GM12872 (cell line): ENCODE data around the gene TMEM150C.

ENCODE experiments used
- TF ChIP-seq, protein P1 (sequence below): IDR thresholded peaks from 3 replicates; pipeline ENCODE4 v1.5.1; 2011; ENCODE audit warnings: low read depth, mild to moderate bottlenecking, low read length, moderate library complexity; ENCODE audit not compliant: insufficient read depth

The TMEM150C gene

DNA sequence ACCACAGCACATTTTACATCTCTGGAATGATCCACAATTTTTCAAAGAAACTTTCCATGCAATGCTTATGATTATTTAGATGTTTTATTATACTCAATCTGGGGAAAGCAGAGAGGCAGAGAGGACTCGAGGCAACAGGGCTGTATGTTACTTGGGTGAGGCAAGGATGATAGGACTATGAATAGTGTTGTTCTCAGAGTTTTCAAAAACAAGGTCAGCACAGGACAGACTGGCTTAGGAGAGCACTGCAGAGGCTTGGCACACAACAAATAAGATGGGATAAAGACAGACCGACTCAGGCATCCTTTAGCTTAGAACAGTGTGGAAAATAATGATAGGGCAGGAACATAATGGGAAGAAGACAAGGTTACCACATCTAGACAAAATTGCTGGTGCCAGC lies 65.4 kb downstream of the TMEM150C start:
- TF ChIP-seq, protein P1, sequence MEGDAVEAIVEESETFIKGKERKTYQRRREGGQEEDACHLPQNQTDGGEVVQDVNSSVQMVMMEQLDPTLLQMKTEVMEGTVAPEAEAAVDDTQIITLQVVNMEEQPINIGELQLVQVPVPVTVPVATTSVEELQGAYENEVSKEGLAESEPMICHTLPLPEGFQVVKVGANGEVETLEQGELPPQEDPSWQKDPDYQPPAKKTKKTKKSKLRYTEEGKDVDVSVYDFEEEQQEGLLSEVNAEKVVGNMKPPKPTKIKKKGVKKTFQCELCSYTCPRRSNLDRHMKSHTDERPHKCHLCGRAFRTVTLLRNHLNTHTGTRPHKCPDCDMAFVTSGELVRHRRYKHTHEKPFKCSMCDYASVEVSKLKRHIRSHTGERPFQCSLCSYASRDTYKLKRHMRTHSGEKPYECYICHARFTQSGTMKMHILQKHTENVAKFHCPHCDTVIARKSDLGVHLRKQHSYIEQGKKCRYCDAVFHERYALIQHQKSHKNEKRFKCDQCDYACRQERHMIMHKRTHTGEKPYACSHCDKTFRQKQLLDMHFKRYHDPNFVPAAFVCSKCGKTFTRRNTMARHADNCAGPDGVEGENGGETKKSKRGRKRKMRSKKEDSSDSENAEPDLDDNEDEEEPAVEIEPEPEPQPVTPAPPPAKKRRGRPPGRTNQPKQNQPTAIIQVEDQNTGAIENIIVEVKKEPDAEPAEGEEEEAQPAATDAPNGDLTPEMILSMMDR: no peak

DNA sequence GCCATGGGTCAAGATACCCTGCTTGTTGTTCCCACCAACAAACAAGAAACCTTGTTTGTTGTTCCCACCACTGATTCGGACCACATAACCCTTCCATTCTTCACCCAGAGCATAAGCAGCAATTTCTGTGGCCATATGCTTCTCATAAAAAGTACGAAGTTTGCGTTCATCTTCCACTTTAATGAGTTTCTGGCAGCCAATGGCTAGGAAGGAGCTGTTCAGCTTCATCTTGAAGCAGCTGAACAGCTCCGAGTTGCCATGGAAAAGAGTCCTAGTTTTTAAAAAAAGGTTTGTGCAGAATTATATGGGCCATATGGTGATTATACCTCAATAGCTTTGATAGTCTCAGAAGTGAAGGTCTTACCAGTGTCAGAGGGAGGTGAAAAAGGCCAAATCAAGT lies 66.1 kb downstream of the TMEM150C start:
- TF ChIP-seq, protein P1: no peak

DNA sequence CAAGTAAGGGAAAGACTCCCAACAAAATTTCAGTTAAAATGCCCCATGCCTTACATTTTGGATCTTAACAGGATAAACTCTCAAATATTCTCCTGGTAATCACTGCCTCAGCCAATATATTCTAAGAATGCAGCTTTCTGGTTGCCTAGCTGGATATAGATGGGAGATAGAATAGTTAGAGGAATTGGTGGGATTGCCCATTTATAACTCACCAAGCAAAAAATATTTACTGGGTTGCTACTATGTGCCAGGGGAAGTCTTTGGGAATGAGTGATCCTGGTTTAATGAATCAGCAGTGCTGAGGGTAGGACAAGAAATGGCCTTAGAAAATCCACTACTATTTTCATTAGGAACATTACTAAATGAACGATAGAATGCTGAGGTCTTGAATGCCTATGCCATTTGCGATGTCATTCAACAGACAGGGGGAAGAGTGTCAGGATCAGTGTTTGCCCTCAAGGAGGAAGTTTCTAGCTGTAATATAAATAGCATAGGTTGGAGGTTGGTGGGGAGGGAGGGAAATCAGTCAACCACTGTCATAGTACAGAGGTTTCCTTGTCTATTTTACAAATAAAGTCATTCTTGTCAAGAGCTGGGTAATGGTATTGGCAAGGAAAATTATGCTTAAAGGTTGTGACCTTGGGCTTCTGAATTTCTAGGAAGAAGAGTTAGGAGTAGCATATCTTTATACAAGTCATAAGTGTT lies 67.9 kb downstream of the TMEM150C start:
- TF ChIP-seq, protein P1: no peak

DNA sequence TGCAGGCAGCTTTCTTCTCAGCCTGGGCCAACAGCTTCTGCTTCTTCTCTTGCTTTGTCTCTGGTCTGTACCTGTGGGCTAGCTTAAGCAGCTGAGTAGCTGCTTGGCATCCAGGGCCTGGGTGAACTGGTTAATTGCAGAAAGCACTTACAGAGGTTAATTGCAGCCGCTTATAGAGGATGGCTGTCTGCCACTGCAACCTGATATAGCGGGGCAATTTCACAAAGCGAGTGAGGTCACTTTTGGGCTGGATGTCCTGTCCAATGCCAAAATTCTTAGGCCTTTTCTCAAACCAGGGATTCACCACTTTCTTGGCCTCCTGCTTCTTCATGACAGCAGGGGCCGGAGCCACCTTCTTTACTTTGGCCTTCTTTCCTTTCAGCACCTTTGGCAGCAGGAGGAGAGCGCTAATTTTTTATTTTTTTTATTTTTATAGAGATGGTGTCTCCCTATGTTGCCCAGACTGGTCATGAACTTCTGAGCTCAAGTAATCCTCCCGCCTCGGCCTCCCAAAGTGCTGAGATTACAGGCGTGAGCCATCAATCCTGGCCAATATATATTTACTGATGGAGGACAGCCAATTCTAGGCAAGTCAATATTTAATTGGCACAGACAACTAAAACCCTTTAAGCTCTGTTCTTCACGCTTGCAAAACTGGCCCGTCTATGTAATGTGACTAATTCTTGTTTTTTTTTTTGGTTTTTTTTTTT lies 70.4 kb downstream of the TMEM150C start:
- TF ChIP-seq, protein P1: no peak

DNA sequence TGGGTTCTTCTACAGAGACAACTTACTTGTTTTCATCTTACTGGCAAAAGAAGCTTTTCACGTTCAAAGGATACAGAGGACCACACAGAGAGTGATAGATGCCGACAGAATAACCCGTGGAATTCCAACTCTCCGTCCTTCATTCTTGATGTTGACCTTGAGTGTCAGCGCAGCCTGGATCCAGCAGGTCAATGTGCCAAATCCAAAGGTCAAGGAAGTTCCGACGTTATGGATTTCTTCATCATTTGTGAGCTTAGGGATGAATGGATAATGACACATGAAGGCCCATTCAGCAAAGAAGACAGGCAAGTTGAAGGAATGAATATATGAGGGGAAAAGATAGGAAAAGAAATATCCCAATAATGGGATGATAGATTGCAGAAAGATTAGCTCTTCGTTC lies 71.8 kb downstream of the TMEM150C start:
- TF ChIP-seq, protein P1: no peak

DNA sequence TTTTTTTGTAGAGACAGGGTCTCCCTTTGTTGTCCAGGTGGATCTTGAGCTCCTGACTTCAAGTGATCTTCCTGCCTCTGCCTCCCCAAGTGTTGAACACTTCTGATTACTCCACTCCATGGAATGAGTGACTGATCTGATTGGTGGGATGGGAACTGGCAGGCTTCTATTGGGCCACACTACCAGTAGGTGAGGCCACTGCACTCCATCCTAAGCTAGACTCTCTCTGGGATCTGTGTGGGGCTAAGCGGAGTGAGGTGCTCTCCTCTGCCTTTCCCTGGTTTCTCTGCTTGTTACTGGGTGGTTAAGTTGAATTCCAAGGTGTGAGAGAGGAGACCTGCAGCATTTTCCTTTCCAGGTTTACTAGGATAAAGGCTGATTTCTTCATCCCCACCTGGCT lies 72.7 kb downstream of the TMEM150C start:
- TF ChIP-seq, protein P1: no peak

DNA sequence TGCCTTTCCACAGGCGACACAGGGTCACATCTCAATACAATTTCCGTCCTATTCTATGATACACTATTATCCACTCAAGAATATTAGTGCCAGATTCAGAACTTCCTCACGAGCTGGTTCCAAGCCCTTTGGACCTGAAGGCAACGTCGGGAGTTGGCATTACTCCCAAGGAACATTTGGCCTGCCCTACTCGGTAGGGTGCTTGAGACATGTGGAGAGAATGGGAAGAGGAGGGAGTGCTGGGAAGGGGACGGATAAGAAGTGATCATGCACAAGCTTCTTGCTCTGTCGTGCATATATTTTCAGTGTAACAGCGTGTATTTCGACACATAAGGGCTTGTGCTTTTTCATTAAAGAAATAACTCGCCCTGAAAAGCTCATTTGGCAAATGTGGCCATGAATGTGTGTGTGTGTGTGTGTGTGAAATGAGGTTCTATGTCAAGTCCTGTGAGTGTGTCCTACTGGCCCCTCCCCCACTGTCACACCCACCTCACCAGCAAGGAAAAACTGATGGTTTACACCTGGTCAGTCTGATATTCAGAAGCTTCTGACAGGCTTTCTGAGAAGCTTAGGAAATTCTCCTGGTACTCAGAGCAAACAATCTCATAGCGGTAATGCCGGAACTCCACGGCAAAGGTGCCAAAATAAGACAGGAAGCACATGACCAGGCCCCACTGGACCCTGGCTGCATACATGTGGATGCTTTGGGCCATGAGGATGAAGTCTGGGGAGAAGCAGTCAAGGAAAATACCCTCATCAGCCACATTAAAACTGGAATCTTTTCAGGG lies 76.6 kb downstream of the TMEM150C start:
- TF ChIP-seq, protein P1: no peak
